NCI-H2107 (cell line): ENCODE data around the gene SLC27A5.
"Not testable (repeated sequence)": the region's sequence is repeated elsewhere in the genome, so short reads cannot be mapped to it uniquely, and the experiment has no call there.

ENCODE experiments used
- DNase-seq: peaks from one replicate; lab custom pipeline; 2025; lab: John Stamatoyannopoulos, UW

The SLC27A5 gene

GRCh38 chr19:58550362-58551122, 38.8 kb upstream of the SLC27A5 start:
- no peak for DNase-seq

GRCh38 chr19:58549664-58550361, 38.0 kb upstream of the SLC27A5 start:
- DNase-seq, result no peak

- no peak for DNase-seq
These were observed 37.3 kb upstream of the SLC27A5 start for GRCh38 chr19:58548859-58549663.

- DNase-seq, result no peak
These were observed 35.8 kb upstream of the SLC27A5 start for GRCh38 chr19:58547323-58548312.

- DNase-seq, result no peak
These were observed 34.3 kb upstream of the SLC27A5 start for GRCh38 chr19:58546019-58546530.

GRCh38 chr19:58545286-58546018, 33.7 kb upstream of the SLC27A5 start:
- no peak for DNase-seq

GRCh38 chr19:58544591-58545285, 32.9 kb upstream of the SLC27A5 start:
- DNase-seq, result no peak

GRCh38 chr19:58543826-58544590, 32.2 kb upstream of the SLC27A5 start, which contains the start of gene TRIM28:
TSS of gene TRIM28 (plus strand) at chr19:58544064. CDS start at chr19:58544758, 694 bp downstream.
- no peak for DNase-seq

GRCh38 chr19:58542641-58543372, 31.0 kb upstream of the SLC27A5 start:
- DNase-seq, result not testable (repeated sequence)

GRCh38 chr19:58539169-58539559, 27.4 kb upstream of the SLC27A5 start:
- DNase-seq, result not testable (repeated sequence)

- no peak for DNase-seq
These were observed 26.7 kb upstream of the SLC27A5 start for GRCh38 chr19:58538257-58539168.

- no peak for DNase-seq
These were observed 25.3 kb upstream of the SLC27A5 start for GRCh38 chr19:58536852-58537798.

GRCh38 chr19:58535857-58536256, 24.1 kb upstream of the SLC27A5 start:
- no peak for DNase-seq

- DNase-seq, result no peak
These were observed 19.4 kb upstream of the SLC27A5 start for GRCh38 chr19:58531034-58531840.

- no peak for DNase-seq
These were observed 17.6 kb upstream of the SLC27A5 start for GRCh38 chr19:58529405-58529804.
